OCI-LY7 (cell line): ENCODE measurements around the gene ELOVL7. TPM values are rescaled to one million over a fixed set of nuclear protein-coding genes. Genes with fewer than 3 reads are reported as not detected.

Experiments used
- BruUV-seq: library from RNA; stranded (reverse); fragments of 400-500 nt; replicated peaks from 2 replicates; lab custom pipeline; 2021; lab: Mats Ljungman, UMichigan
- CTCF ChIA-PET: fragments of 300-600 bp; sonication (Branson Sonifier 250); formaldehyde crosslinking; loops from one replicate; lab custom pipeline; 2022; ENCODE audit warnings: antibody characterized with exemption; ENCODE audit not compliant: unreplicated experiment; lab: Charles Lee
- POLR2A ChIA-PET: fragments of 300-600 bp; sonication (Branson Sonifier 250); formaldehyde crosslinking; loops from one replicate; lab custom pipeline; 2022; ENCODE audit warnings: antibody characterized with exemption; lab: Charles Lee
- DNase-seq: peaks from one replicate; pipeline ENCODE4 v3.0.0-alpha.2; 2015; ENCODE audit warnings: low spot score
- H2AFZ ChIP-seq: fragments of 200-600 bp; sonication (generic), shearing (Covaris generic); 2 replicates; pipeline ENCODE4 v1.6.1; 2014; ENCODE audit warnings: mild to moderate bottlenecking, antibody characterized with exemption, low read length, moderate library complexity
- H3K27ac ChIP-seq: fragments of 200-600 bp; sonication (generic); 2 replicates; pipeline ENCODE4 v1.5.1; 2014; ENCODE audit warnings: mixed run types, low read depth, mild to moderate bottlenecking, moderate library complexity, low read length, inconsistent platforms; ENCODE audit not compliant: poor library complexity, severe bottlenecking
- H3K36me3 ChIP-seq: fragments of 200-600 bp; sonication (generic); 2 replicates; pipeline ENCODE4 v1.6.1; 2014; ENCODE audit warnings: mild to moderate bottlenecking, antibody characterized with exemption, low read length, moderate library complexity, mixed read lengths; ENCODE audit not compliant: insufficient read depth
- H3K4me1 ChIP-seq: fragments of 200-600 bp; sonication (generic); 2 replicates; pipeline ENCODE4 v1.5.1; 2014; ENCODE audit warnings: mild to moderate bottlenecking, low read length; ENCODE audit not compliant: insufficient read depth, poor library complexity, severe bottlenecking
- H3K4me2 ChIP-seq: fragments of 200-600 bp; sonication (generic); 2 replicates; pipeline ENCODE4 v1.6.1; 2014; ENCODE audit warnings: mild to moderate bottlenecking, low read length
- H3K4me3 ChIP-seq: fragments of 200-600 bp; sonication (generic); 2 replicates; pipeline ENCODE4 v1.5.1; 2014; ENCODE audit warnings: mild to moderate bottlenecking, low read depth, low read length; ENCODE audit not compliant: poor library complexity, severe bottlenecking
- H3K79me2 ChIP-seq: fragments of 200-600 bp; sonication (generic); 2 replicates; pipeline ENCODE4 v1.6.1; 2016; ENCODE audit warnings: low read depth, mild to moderate bottlenecking, low read length, moderate library complexity, mixed read lengths; ENCODE audit not compliant: insufficient read depth
- H3K9me2 ChIP-seq: fragments of 200-600 bp; sonication (generic); 2 replicates; pipeline ENCODE4 v1.6.1; 2016; ENCODE audit warnings: mild to moderate bottlenecking, low read length, mixed read lengths; ENCODE audit not compliant: insufficient read depth
- H3K9me3 ChIP-seq: fragments of 200-600 bp; sonication (generic); 2 replicates; pipeline ENCODE4 v1.6.1; 2014; ENCODE audit warnings: mild to moderate bottlenecking, mixed run types, low read length, mixed read lengths
- H4K20me1 ChIP-seq: fragments of 200-600 bp; sonication (generic); 2 replicates; pipeline ENCODE4 v1.6.1; 2014; ENCODE audit warnings: mild to moderate bottlenecking, antibody characterized with exemption, low read length, moderate library complexity, mixed read lengths; ENCODE audit not compliant: insufficient read depth
- EZH2phosphoT487 ChIP-seq: fragments of 200-600 bp; sonication (generic); IDR thresholded peaks from 2 replicates; pipeline ENCODE4 v1.6.1; 2018; ENCODE audit warnings: low read depth, borderline replicate concordance, mild to moderate bottlenecking, mixed run types, antibody characterized with exemption, low read length, moderate library complexity, mixed read lengths
- intact Hi-C: fragments of 100-400 bp; cut with micrococcal nuclease; formaldehyde crosslinking; loops from one replicate; pipeline ENCODE4 v1.10.0; 2022; ENCODE audit not compliant: unreplicated experiment
- total RNA-seq, 2 experiments: library from RNA; depleted of rRNA in 1 of 2; stranded (reverse); fragments of >200 nt in 1 of 2; shearing (Covaris generic) in 1 of 2; gene quantifications; 2 replicates each; pipeline ENCODE4 v1.2.3, GENCODE V29; 2014 to 2022
- TF ChIP-seq, protein P1 (sequence below): fragments of 200-600 bp; sonication (generic); conservative IDR thresholded peaks from 2 replicates; pipeline ENCODE4 v1.5.1; 2014; ENCODE audit warnings: mild to moderate bottlenecking, antibody characterized with exemption, low read length, moderate library complexity, mixed read lengths

ELOVL7 gene
- total RNA-seq, 2 experiments from 2014 or later, result 0.03 TPM; not detected in 1

DNA sequence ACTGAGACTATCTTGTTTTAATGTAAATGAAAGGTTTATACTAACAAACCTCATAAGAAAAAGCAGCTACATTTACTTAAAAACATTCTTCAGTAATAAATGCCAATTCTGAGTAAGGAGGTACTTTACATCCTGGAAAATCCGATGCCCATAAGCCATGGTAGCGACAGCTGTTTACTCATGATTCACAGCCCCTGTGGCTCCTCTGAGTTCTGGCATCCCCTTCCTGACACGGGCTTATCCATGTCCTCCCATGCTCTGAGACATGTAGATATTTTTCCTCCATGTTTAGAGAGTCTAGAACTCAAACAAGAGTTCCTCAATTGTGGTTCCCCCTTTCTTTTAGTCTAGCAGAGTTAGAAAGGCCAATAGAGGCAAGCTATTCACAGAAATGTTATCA, 81.0 kb downstream of the ELOVL7 start:
- no peak for DNase-seq
- BruUV-seq, result no TSS peak
- no peak overlapping the region for H3K27ac ChIP-seq
- POLR2A ChIA-PET, result interaction anchor here (0.6 to 1.0 kb wide), 2 partner anchors 20 to 603 kb away, joined by 3 to 4 read pairs; no protein-coding TSS in a partner anchor
- CTCF ChIA-PET, result no interaction called here
- TF ChIP-seq, protein P1, sequence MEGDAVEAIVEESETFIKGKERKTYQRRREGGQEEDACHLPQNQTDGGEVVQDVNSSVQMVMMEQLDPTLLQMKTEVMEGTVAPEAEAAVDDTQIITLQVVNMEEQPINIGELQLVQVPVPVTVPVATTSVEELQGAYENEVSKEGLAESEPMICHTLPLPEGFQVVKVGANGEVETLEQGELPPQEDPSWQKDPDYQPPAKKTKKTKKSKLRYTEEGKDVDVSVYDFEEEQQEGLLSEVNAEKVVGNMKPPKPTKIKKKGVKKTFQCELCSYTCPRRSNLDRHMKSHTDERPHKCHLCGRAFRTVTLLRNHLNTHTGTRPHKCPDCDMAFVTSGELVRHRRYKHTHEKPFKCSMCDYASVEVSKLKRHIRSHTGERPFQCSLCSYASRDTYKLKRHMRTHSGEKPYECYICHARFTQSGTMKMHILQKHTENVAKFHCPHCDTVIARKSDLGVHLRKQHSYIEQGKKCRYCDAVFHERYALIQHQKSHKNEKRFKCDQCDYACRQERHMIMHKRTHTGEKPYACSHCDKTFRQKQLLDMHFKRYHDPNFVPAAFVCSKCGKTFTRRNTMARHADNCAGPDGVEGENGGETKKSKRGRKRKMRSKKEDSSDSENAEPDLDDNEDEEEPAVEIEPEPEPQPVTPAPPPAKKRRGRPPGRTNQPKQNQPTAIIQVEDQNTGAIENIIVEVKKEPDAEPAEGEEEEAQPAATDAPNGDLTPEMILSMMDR, result no peak
- no peak for TF ChIP-seq EZH2phosphoT487
- no peaks in the 10 kb centered on the region for H3K79me2 ChIP-seq
- H3K9me2 ChIP-seq, result no peaks in the 10 kb centered on the region
- no peak overlapping the region for H2AFZ ChIP-seq
- intact Hi-C loops, result no loop called here
- H3K4me3 ChIP-seq, result no peak overlapping the region
- no peak overlapping the region for H3K4me2 ChIP-seq
- H4K20me1 ChIP-seq, result no peaks in the 10 kb centered on the region
- no peaks in the 10 kb centered on the region for H3K4me1 ChIP-seq
- no peaks in the 10 kb centered on the region for H3K36me3 ChIP-seq
- H3K9me3 ChIP-seq, result no peaks in the 10 kb centered on the region

DNA sequence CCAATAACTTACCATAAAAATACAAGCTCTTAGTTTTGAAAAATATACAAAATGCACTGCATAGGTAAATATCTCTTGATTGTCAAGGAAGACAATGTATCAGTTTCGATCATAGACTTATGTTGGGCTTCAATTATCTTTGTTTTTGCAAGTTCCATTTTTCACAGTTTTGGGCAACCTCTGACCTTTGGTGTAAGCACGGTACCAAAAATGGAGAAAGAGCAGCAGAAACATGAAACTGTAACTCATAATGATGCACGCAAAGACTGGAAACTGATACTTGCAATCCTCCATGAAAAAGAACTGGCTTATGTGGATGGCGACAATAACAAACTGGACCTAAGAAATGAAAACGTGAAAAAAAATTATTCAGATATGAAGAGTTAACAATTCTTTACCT, 89.6 kb downstream of the ELOVL7 start:
- no TSS peak for BruUV-seq
- H3K4me3 ChIP-seq, result no peak overlapping the region
- no peak for DNase-seq
- TF ChIP-seq EZH2phosphoT487, result no peak
- TF ChIP-seq, protein P1, result no peak
- H3K9me3 ChIP-seq, result no peaks in the 10 kb centered on the region
- H3K4me2 ChIP-seq, result no peak overlapping the region
- ChIA-PET POLR2A (no interaction called here), CTCF (no interaction called here)
- no peaks in the 10 kb centered on the region for H3K9me2 ChIP-seq
- H2AFZ ChIP-seq, result no peak overlapping the region
- no peaks in the 10 kb centered on the region for H3K79me2 ChIP-seq
- no peaks in the 10 kb centered on the region for H3K4me1 ChIP-seq
- H3K27ac ChIP-seq, result no peak overlapping the region
- no peaks in the 10 kb centered on the region for H3K36me3 ChIP-seq
- intact Hi-C loops, result no loop called here
- no peaks in the 10 kb centered on the region for H4K20me1 ChIP-seq

DNA sequence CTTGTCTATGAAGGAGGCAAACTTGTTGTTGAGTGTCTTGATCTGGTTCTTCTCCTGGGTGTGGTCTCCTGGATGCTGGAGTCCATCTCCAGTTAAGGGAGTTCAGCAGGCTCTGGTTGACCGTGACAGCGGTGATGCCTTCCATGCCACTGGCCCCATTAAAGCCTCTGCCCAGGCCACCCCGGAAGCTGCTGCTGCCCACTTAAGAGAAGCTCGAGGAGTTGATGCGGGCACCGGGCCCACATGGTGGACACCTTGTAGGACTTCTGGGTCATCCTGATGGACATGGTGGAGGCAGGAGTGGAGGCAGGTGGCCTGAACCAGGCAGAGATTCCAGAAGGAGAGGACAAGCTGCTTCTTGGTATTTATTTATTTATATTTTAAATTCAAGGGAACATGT, 99.4 kb downstream of the ELOVL7 start:
- H4K20me1 ChIP-seq, result no peaks in the 10 kb centered on the region
- ChIA-PET CTCF (no interaction called here), POLR2A (no interaction called here)
- no peaks in the 10 kb centered on the region for H3K9me2 ChIP-seq
- H3K4me3 ChIP-seq, result no peak overlapping the region
- no peaks in the 10 kb centered on the region for H3K36me3 ChIP-seq
- H3K4me1 ChIP-seq, result no peaks in the 10 kb centered on the region
- no peaks in the 10 kb centered on the region for H3K79me2 ChIP-seq
- no TSS peak for BruUV-seq
- intact Hi-C loops, result no loop called here
- H3K9me3 ChIP-seq, result no peaks in the 10 kb centered on the region
- no peak overlapping the region for H3K4me2 ChIP-seq
- DNase-seq, result no peak
- H2AFZ ChIP-seq, result no peak overlapping the region
- H3K27ac ChIP-seq, result no peak overlapping the region
- TF ChIP-seq EZH2phosphoT487, result no peak
- TF ChIP-seq, protein P1, result no peak
